Mammary epithelial cell (primary cell): ENCODE results near the gene LRBA.

Source experiments
- CTCF ChIP-seq, 2 donors: IDR thresholded peaks in 1 of 2; conservative IDR thresholded peaks in 1 of 2; 2 replicates each; pipeline ENCODE4 v1.5.1; 2011 to 2012; ENCODE audit warnings: inconsistent platforms in 2 of 2, low read length in 2 of 2, mild to moderate bottlenecking in 2 of 2, control low read depth in 1 of 2, low read depth in 1 of 2; ENCODE audit not compliant: insufficient read depth in 1 of 2; ENCODE audit errors: extremely low read depth in 1 of 2
- EZH2 ChIP-seq: IDR thresholded peaks from 2 replicates; pipeline ENCODE4 v1.6.1; 2012; ENCODE audit warnings: low read length, inconsistent platforms, borderline replicate concordance

DNA sequence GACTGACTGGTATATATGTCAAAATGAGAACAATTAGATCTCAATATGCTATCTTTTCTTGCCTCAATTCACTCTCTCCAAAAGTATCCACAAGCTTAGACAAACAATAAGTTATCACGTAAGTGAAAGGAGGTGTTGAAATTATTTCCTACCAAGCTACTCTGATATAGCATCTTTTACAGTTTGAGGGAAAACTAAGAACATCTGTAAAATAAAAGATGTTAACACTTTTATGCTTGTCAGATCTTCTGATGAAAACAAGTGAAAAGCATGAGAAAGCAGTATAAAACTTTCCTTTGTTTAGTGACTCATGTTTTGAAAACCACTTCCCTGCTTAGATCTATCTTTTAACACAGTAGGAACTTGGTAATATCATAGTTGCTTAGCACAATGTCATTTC lies 441.6 kb downstream of the LRBA start:
- TF ChIP-seq CTCF (conservative IDR thresholded peaks at IDR 0.05 in 1 of 2, IDR thresholded peaks at IDR 0.05 in 1 of 2; ENCODE audit: extremely low read depth in 1 of 2, insufficient read depth in 1 of 2, low read depth in 1 of 2, low read length in 2 of 2) = no peak
- TF ChIP-seq EZH2 = no peak
